SIG-M5 treated with dmso at 0.1 percent for 504 hours (cell line): Measurements from ENCODE around the gene ATOSA.

Experiments used
- DNase-seq: peaks from one replicate; lab custom pipeline; 2025; ENCODE audit not compliant: unreplicated experiment; lab: John Stamatoyannopoulos, UW

The ATOSA gene, protein sequence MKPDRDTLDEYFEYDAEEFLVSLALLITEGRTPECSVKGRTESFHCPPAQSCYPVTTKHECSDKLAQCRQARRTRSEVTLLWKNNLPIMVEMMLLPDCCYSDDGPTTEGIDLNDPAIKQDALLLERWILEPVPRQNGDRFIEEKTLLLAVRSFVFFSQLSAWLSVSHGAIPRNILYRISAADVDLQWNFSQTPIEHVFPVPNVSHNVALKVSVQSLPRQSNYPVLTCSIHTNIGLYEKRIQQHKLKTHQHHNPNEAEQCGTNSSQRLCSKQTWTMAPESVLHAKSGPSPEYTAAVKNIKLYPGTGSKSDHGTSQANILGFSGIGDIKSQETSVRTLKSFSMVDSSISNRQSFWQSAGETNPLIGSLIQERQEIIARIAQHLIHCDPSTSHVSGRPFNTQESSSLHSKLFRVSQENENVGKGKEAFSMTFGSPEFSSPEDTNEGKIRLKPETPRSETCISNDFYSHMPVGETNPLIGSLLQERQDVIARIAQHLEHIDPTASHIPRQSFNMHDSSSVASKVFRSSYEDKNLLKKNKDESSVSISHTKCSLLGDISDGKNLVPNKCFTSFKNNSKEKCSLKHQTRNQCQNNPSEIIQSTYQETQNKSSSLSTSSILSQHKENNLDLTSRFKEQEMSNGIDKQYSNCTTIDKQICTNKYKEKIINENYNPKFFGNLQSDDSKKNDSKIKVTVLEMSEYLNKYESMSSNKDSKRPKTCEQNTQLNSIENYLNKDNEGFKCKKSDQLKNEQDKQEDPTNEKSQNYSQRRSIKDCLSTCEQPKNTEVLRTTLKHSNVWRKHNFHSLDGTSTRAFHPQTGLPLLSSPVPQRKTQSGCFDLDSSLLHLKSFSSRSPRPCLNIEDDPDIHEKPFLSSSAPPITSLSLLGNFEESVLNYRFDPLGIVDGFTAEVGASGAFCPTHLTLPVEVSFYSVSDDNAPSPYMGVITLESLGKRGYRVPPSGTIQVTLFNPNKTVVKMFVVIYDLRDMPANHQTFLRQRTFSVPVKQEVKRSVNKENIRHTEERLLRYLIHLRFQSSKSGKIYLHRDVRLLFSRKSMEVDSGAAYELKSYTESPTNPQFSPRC

DNA sequence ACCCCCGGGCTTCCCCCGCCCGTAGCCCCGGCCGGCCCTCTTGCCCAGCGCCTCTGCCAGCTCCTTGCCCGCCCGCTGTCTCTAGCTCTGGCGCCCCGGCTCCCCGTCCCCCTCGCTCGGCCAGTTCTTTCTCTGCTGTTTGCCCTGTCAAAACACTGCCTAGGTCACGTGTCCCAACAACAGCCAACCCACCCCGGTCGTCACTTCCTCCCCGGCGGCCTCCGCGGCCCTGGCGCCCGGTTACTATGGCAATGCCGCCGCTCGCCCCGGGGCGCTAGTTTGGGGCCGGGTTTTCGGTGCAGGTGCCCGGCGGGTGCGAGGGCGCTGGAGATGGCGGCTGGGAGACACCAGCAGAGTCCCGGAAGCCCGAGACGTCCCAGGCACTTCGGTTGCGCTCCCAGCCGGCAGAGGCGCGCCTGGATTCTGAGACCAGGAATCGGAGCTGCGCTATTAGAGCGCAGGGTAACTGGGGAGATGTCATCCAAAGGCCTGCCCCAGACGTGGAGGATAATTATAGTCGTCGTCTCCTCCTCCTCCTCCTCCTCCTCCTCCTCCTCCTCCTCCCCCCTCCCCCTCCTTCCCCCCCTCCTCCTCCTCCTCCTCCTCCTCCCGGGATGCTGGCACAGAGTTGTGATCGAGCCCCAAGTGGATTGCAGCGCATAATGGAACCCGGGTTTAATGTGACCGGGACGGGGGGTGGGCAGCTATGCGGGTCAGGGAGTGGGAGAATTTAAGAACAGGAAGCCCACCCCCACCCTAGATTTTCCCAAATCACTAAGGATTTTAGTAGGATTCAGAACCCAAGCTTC is at the start of gene ATOSA:
Gene ATOSA (minus strand): TSS at position 157 of the 809 bp plus-strand sequence. CDS start 1,367 bp downstream, outside the sequence.
- DNase-seq, result peak; percentile 92

DNA sequence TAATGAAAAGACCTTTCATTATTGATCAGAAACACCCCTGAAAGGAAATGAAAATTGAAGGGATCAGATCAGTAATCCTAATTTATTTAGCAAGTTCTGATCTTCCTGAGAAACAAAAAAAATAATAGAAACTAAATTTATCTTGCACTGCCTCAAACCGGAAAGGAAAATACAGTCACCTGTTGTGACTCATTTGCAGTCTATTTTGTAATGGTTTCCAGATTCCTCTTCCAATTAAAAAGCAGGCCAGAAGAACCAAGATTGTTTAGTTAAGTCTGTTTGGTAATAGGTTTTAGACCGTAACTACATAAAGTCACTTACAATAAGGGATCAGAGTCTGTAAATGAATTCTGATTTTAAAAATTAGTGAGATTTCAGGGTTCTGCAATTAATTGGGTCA is 49.7 kb upstream of the ATOSA start:
- DNase-seq, result no peak

GRCh38 chr15:52727815-52728214 is 48.6 kb upstream of the ATOSA start:
- no peak for DNase-seq

DNA sequence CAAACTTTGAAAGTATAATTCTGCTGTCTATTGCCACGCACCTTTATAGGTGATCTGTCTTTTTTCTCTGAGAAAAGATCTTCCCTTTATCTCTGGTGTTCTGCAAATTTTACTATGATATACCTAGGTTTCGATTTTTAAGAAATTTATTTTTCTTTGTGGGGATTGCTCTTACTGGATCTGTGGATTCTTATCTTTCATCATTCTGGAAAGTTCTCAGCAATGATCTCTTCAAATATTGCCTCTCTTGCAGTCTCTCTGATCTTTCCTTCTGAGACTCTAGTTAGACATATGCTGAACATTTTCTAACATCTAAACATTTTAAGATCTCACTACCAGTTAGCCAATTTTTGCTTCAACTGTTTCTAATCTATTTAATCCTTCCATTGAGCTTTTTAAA is 47.0 kb upstream of the ATOSA start:
- no peak for DNase-seq

DNA sequence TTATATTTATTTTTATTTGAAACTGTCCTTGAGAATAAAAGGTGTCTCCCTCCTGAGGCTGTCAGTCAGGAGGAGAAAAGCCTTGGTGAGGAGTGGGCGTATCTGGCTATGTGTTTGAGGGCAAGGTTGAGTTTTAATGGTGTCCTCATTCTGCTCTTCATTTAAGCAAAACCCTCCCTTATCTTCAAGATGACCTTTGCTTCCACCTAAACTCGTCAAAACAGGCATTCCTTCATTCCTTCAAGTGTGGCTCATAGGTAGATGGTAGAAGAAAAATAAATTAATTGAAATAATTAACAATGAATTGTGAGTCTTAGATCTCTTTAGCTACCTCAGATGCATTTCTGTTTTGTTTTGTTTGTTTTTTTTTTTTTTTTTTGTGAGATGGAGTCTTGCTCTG is 39.4 kb upstream of the ATOSA start:
- DNase-seq, result no peak

DNA sequence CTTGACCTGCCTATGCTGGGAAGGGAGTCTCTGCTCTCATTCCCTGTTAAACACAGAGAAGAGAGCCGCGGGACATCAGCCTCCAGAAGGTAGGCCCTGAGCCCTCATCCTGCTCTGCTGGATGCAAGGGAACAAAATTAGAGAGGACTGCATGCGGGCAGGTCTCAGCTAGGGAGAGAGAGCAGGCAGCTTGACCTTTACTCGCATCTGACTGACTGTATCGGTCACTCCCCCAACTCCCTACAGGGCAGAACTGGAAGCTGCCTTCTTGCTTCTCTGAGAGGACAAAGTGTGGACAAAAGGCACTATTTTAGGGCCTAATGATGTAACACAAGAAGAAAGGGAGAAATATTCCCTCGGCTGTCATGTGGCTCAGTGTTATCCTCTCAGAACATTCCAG is 38.7 kb upstream of the ATOSA start:
- DNase-seq, result no peak

- DNase-seq, result no peak
Observed at GRCh38 chr15:52717481-52717880, 38.3 kb upstream of the ATOSA start.

GRCh38 chr15:52716536-52716935 is 37.3 kb upstream of the ATOSA start:
- DNase-seq, result no peak

DNA sequence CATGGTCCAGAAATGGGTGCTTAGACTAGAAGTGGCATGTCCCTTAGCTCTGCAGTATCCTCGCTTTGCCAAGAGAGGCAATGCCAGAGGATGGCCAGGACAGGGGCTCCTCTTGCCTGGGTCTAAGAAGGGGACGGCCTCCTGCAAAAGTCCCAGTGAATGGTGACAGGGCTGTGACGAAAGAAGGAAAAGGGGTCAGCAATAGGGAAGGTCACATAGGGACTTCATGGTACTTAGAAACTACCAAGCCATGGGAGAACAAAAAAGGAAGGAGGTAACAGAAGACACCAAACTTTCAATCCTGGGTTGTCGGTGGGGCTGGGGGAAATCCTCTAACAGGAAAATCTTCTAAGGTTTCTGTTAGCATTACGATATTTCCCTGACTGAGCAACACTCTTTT is 36.2 kb upstream of the ATOSA start:
- DNase-seq, result no peak

GRCh38 chr15:52714968-52715367 is 35.8 kb upstream of the ATOSA start:
- no peak for DNase-seq

DNA sequence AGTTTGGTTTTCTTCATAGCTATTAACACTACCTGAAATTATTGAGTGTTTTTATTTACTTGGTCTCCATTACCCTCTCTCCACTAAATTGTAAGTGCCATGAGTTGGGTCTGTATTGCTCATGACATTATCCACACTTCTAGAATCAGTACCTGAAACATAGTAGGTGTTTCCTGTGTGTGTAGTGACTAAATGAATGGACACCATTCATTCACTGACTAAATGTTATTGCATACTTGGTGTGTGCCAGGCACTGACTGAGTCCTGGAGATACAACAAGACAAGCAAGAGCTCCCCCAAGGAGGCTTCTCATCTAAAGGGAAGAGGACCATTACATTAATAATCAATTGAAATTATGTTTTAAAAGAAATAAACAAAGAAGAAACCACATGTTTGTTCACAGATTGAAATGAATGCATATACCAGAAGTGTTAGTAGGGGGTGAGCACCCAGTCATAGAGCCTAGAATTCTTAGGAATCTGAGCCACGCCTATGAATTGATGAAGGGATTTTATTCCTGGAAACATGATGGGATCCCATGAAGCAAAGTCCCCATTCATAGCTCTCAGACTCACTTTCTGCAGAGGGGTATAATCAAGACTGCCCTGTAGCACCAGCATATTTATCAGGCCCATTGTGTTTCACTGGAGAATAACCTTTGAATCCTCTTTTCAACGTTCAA is 31.7 kb upstream of the ATOSA start:
- DNase-seq, result no peak

DNA sequence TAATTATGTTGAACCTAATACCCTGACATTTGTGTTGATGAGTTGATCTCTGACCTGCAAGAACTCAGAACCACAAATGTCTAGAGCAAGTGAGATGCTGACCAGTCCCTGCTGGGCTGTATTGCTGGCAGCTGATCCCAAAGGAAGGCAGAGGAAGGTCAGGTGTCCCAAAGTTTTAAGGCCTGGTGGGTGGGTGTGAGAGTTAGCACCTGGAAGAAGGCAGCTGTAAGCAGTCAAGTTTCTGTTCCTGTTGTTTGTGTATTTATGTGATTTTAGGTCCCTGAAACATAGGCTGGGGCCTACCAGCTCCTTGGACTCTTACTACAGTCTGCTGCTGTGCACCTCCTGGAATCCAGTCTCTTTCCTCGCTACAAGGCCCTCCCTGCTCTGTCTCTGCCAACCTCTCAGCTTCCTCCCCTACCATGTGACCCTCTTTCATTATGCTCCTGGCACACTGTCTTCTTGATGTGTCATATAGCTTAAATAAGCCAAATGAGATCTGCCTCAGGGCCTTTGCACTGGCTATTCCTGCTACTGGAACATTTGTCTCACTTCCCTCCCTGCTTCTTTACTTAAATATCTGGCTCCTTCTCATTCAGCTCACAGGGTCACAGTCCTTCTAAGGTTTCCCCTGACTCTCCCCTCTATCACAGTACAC is 31.0 kb upstream of the ATOSA start:
- no peak for DNase-seq

GRCh38 chr15:52709187-52709981 is 30.2 kb upstream of the ATOSA start:
- DNase-seq, result peak; percentile 46

DNA sequence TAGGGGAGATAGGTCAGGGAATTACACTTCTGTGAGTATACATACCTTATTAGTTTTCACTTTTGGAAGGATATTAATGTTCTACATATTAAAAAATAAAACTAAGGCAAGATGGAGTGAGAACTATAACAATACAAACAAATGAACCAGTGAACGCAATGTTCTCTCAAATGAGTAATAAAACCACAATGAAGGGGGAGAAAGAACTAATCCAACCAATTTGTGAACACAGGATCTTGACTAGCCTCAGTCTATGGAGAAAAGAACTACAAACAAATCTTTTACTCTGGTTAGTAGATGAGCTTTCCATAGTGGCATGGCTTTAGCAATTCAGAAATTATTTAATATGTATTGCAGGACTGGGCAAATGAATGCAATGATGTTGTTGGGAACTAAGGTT is 26.9 kb upstream of the ATOSA start:
- no peak for DNase-seq

- no peak for DNase-seq
Observed at GRCh38 chr15:52702390-52702789, 23.2 kb upstream of the ATOSA start.

DNA sequence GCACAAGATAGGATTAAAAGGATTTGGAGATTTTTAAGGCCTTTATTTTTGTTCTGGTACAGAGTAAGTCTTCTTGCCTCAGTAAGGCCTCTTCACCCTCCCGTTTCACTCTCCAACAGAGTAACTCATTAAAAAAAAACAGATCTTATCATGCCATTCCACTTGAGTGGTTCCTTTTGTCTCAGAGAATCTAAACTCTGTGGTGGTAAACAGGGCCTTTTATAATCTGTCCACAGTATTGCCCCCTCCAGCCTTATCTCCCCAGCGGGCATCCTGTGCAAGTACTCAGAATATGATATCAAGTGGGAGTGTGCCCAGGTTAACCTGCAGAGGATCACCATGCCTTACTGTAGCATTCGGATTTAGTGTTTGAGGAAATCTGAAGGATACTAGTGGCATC is 20.3 kb upstream of the ATOSA start:
- DNase-seq, result no peak

DNA sequence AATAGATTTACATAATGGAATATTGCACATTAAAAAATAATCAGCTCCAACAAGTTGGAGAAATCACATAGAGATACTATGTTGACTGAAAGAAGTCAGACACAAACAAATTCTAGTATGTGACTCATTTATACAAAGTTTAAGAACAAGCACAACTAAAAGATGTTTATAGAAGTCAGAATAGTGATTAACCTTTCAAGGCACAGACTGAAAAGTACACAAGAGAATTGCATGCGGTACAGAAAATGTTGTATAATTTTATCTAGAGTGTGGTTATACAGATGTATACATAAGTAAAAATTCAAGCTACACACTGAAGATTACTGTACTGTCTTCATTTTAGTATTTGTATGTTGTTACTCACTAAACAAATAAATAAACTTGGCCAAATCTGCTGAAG is 19.3 kb upstream of the ATOSA start:
- no peak for DNase-seq

GRCh38 chr15:52697051-52697450 is 17.9 kb upstream of the ATOSA start:
- no peak for DNase-seq

DNA sequence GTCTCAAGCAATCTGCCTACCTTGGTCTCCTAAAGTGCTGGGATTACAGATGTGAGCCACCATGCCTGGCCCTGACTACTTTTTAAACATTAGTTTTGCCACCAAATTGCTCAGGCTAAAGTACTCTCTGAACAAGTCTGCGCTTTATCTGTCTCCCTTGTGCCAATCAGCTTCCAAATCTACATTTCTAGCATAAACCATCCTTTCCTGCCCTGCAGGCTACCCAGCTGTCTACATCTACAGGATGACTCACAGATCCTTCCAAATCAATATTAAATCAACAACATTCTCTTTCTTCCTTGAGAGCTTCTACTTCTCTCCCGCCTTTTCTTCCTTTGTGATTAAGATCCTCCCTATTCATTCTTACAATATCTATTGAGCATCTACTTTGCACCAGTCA is 16.0 kb upstream of the ATOSA start:
- DNase-seq, result no peak
